H1 (cell line): ENCODE data around the gene SLC12A4. TPM values are rescaled to one million over a fixed set of nuclear protein-coding genes. Genes with fewer than 3 reads are reported as not detected.

ENCODE experiments used
- SP1 ChIP-seq: IDR thresholded peaks from 2 replicates; pipeline ENCODE4 v1.6.1; 2011; ENCODE audit warnings: low read depth, low read length
- polyA plus RNA-seq, 7 experiments: library from polyadenylated mRNA; depleted of rRNA in 3 of 7; stranded (reverse) in 5 of 7; unstranded in 2 of 7; fragments of >200 nt in 5 of 7; fragments of 200-250 nt in 2 of 7; gene quantifications; 1 replicate in 5 of 7; 2 replicates in 1 of 7; 4 replicates in 1 of 7; pipeline versions ENCODE4 v1.2.1 to v1.2.3, GENCODE V29; 2011 to 2013; ENCODE audit warnings: missing spikeins in 2 of 7, mixed read lengths in 2 of 7
- total RNA-seq: library from RNA; stranded (reverse); fragmentation: NEBNext Ultra II Directional; extraction: Animal tissue kit (Norgen Biotek cat#: 25700); gene quantifications from 2 replicates; pipeline ENCODE4 v1.2.1, GENCODE V29; 2021

SLC12A4 gene
- total and polyA plus RNA-seq, 2 of the 8 experiments (the other 6 are each of a cell fraction or from before 2014, with no cell fraction given) = 41.3 to 49.3 TPM

GRCh38 chr16:67901734-67902133 lies 66.7 kb downstream of the SLC12A4 start (continued):
- TF ChIP-seq SP1 = no peak
